SU-DHL-6 (cell line): ENCODE data around the gene ZNF512.

Experiments used
- H2AFZ ChIP-seq: fragments of 200-600 bp; sonication (generic); 2 replicates; pipeline ENCODE4 v1.6.1; 2014; ENCODE audit warnings: low read depth, mild to moderate bottlenecking, moderate library complexity, mixed read lengths, antibody characterized with exemption, low read length; ENCODE audit not compliant: severe bottlenecking
- H3F3A ChIP-seq: fragments of 200-600 bp; shearing (Covaris generic); 2 replicates; pipeline ENCODE4 v1.6.0; 2016; ENCODE audit warnings: antibody characterized with exemption, mild to moderate bottlenecking; ENCODE audit not compliant: insufficient read depth
- H3K27ac ChIP-seq: fragments of 200-600 bp; sonication (generic); 2 replicates; pipeline ENCODE4 v1.5.1; 2016; ENCODE audit warnings: low read depth, mild to moderate bottlenecking, low read length, moderate library complexity, mixed read lengths
- H3K27me3 ChIP-seq: fragments of 200-600 bp; sonication (generic), shearing (Covaris generic); 2 replicates; pipeline ENCODE4 v1.6.0; 2014; ENCODE audit warnings: mild to moderate bottlenecking, low read length
- H3K36me3 ChIP-seq: fragments of 200-600 bp; sonication (generic); 2 replicates; pipeline ENCODE4 v1.6.1; 2014; ENCODE audit warnings: mild to moderate bottlenecking, low read length, mixed read lengths
- H3K4me2 ChIP-seq: fragments of 300-600, 200-600 bp; shearing (Covaris generic), sonication (generic); 2 replicates; pipeline ENCODE4 v1.6.0; 2014; ENCODE audit warnings: low read length, low read depth, mild to moderate bottlenecking; ENCODE audit not compliant: poor library complexity, severe bottlenecking
- H3K4me3 ChIP-seq: fragments of 200-600 bp; sonication (generic); 2 replicates; pipeline ENCODE4 v1.5.1; 2014; ENCODE audit warnings: antibody characterized with exemption, low read length, mild to moderate bottlenecking, mixed read lengths; ENCODE audit not compliant: insufficient read depth, poor library complexity, severe bottlenecking
- H3K79me2 ChIP-seq: fragments of 200-600 bp; sonication (generic); 2 replicates; pipeline ENCODE4 v1.6.1; 2014; ENCODE audit warnings: mild to moderate bottlenecking, low read length, moderate library complexity; ENCODE audit not compliant: insufficient read depth
- H3K9ac ChIP-seq: fragments of 200-600 bp; sonication (generic); 2 replicates; pipeline ENCODE4 v1.7.0; 2014; ENCODE audit warnings: mild to moderate bottlenecking, low read length
- H3K9me2 ChIP-seq: fragments of 200-600 bp; sonication (generic); replicated peaks from 2 replicates; pipeline ENCODE4 v1.6.1; 2014; ENCODE audit warnings: low read length; ENCODE audit not compliant: insufficient read depth
- H3K9me3 ChIP-seq: fragments of 200-600 bp; sonication (generic); 2 replicates; pipeline ENCODE4 v1.6.1; 2014; ENCODE audit warnings: low read length, mixed read lengths; ENCODE audit not compliant: insufficient read depth
- H4K20me1 ChIP-seq: fragments of 200-600 bp; sonication (generic); 2 replicates; pipeline ENCODE4 v1.6.1; 2014; ENCODE audit warnings: low read depth, mild to moderate bottlenecking, antibody characterized with exemption, low read length, moderate library complexity, mixed read lengths
- CTCF ChIP-seq: fragments of 200-600 bp; sonication (generic); IDR thresholded peaks from one replicate; pipeline ENCODE4 v1.5.1; 2017; ENCODE audit warnings: antibody characterized with exemption, mild to moderate bottlenecking, low read length, moderate library complexity; ENCODE audit not compliant: insufficient read depth, poor library complexity, severe bottlenecking
- EZH2phosphoT487 ChIP-seq: fragments of 200-600 bp; sonication (generic), shearing (Covaris generic); conservative IDR thresholded peaks from 2 replicates; pipeline ENCODE4 v1.6.1; 2018; ENCODE audit warnings: mild to moderate bottlenecking, antibody characterized with exemption, low read length, moderate library complexity, mixed read lengths

The ZNF512 gene

GRCh38 chr2:27544143-27544821, 38.6 kb upstream of the ZNF512 start:
- no peak overlapping the region for H3K4me3 ChIP-seq
- H3K27me3 ChIP-seq, result no peaks in the 10 kb centered on the region
- H3K36me3 ChIP-seq, result no peaks in the 10 kb centered on the region
- no peak overlapping the region for H2AFZ ChIP-seq
- H3K4me2 ChIP-seq, result no peak overlapping the region
- no peaks in the 10 kb centered on the region for H3K9me2 ChIP-seq
- H3F3A ChIP-seq, result no peaks in the 10 kb centered on the region
- H3K9me3 ChIP-seq, result no peaks in the 10 kb centered on the region
- TF ChIP-seq CTCF (no peak), EZH2phosphoT487 (no peak)
- no peaks in the 10 kb centered on the region for H3K79me2 ChIP-seq
- no peak overlapping the region for H3K9ac ChIP-seq
- H3K27ac ChIP-seq, result no peak overlapping the region
- no peaks in the 10 kb centered on the region for H4K20me1 ChIP-seq

- Histone ChIP-seq H3K79me2 (no peaks in the 10 kb centered on the region), H3K4me3 (no peak overlapping the region), H4K20me1 (no peaks in the 10 kb centered on the region), H3K27ac (no peak overlapping the region), H3F3A (no peaks in the 10 kb centered on the region), H3K9ac (no peak overlapping the region), H3K9me2 (no peaks in the 10 kb centered on the region), H2AFZ (no peak overlapping the region), H3K4me2 (no peak overlapping the region), H3K36me3 (no peaks in the 10 kb centered on the region), H3K9me3 (no peaks in the 10 kb centered on the region), H3K27me3 (no peaks in the 10 kb centered on the region)
- TF ChIP-seq EZH2phosphoT487, result no peak
- TF ChIP-seq CTCF, result no peak
These were observed 37.3 kb upstream of the ZNF512 start for GRCh38 chr2:27545348-27546141.

GRCh38 chr2:27549303-27549702, 33.5 kb upstream of the ZNF512 start:
- no peaks in the 10 kb centered on the region for H4K20me1 ChIP-seq
- no peak overlapping the region for H2AFZ ChIP-seq
- H3K9me3 ChIP-seq, result no peaks in the 10 kb centered on the region
- no peaks in the 10 kb centered on the region for H3K9me2 ChIP-seq
- no peak overlapping the region for H3K27ac ChIP-seq
- no peaks in the 10 kb centered on the region for H3K79me2 ChIP-seq
- TF ChIP-seq CTCF, result no peak
- TF ChIP-seq EZH2phosphoT487, result no peak
- H3F3A ChIP-seq, result no peaks in the 10 kb centered on the region
- H3K4me3 ChIP-seq, result no peak overlapping the region
- H3K36me3 ChIP-seq, result no peaks in the 10 kb centered on the region
- no peaks in the 10 kb centered on the region for H3K27me3 ChIP-seq
- H3K4me2 ChIP-seq, result no peak overlapping the region
- H3K9ac ChIP-seq, result no peak overlapping the region
